Hepatocyte (in vitro differentiated cells): ENCODE measurements around the gene BBX.

Experiments
- CTCF ChIP-seq: fragments of 200-600 bp; sonication (generic); IDR thresholded peaks from 2 replicates; pipeline ENCODE4 v1.5.1; 2016; ENCODE audit warnings: antibody characterized with exemption, mild to moderate bottlenecking; ENCODE audit not compliant: poor library complexity
- EZH2 ChIP-seq: fragments of 200-600 bp; sonication (generic); IDR thresholded peaks from 2 replicates; pipeline ENCODE4 v1.6.1; 2016; ENCODE audit warnings: antibody characterized with exemption, mild to moderate bottlenecking, borderline replicate concordance
- EZH2phosphoT487 ChIP-seq: fragments of 200-600 bp; sonication (generic); IDR thresholded peaks from one replicate; pipeline ENCODE4 v1.6.1; 2018; ENCODE audit warnings: antibody characterized with exemption, mild to moderate bottlenecking, low read depth, moderate library complexity; ENCODE audit not compliant: unreplicated experiment, severe bottlenecking

GRCh38 chr3:107782054-107782453, 259.3 kb downstream of the BBX start:
- TF ChIP-seq CTCF (no peak), EZH2phosphoT487 (no peak), EZH2 (no peak)
